ENCODE measurements around the gene TOP1. TPM values are rescaled to one million over a fixed set of nuclear protein-coding genes. Genes with fewer than 3 reads are reported as not detected.

The TOP1 gene
- polyA plus RNA-seq, 2 of the 4 experiments (the other 2 are of a cell fraction), result 20.8 to 70.6 TPM

DNA sequence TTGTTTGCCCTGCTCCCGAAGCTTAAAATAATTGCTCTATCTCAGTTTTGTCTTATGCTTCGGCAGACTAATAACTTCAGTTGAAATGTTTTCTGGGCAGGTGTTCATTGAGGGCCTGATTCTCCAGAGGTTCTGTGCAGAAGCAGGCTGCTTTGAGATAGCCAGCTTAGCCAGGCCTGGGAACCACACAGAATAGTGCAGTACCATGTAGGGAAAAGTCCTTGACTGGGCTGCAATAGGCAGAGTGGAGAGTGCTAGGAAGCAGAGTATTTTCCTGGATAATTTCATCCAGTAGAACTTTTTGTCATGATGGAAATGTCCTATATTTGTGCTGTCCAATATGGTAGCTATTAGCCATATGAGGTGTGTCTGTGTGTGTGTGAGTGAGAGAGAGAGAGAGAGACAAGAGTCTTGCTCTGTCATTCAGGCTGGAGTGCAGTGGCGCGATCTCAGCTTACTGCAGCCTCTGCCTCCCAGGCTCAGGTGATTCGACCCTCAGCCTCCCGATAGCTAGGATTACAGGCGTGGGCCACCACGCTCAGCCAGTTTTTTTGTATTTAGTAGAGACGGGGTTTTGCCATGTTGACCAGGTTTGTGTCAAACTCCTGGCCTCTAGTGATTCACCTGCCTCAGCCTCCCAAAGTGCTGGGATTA lies 15.9 kb downstream of the TOP1 start:
- FAIRE-seq (no peak), ATAC-seq (no peak), DNase-seq (ENCODE audit: low read depth in 1 of 2, low spot score in 1 of 2) (no peak)
- Histone ChIP-seq H3K27ac (no peak overlapping the region), H3K4me2 (no peak overlapping the region), H3K9me3 (no peaks in the 10 kb centered on the region), H3K4me3 (no peak overlapping the region), H3K4me1 (peaks cover 41% of the 10 kb centered on the region)
- 97% methylated on average over 9 of the region's 9 CpGs for WGBS (ENCODE audit: missing lambda C conversion rate)
- ChIA-PET CTCF (interaction anchor here (0.8 to 3.6 kb wide), 4 partner anchors 54 to 81 kb away, joined by 3 to 20 read pairs (median 5); no protein-coding TSS in a partner anchor), POLR2A (no interaction called here)
- TF ChIP-seq, protein P1, sequence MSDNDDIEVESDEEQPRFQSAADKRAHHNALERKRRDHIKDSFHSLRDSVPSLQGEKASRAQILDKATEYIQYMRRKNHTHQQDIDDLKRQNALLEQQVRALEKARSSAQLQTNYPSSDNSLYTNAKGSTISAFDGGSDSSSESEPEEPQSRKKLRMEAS (IDR thresholded peaks at IDR 0.05), result no peak
- no peak for TF ChIP-seq RAD21 (conservative IDR thresholded peaks at IDR 0.05 in 1 of 2, IDR thresholded peaks at IDR 0.05 in 1 of 2)
- no peak for TF ChIP-seq POLR2A (IDR thresholded peaks at IDR 0.05; ENCODE audit: low read length)
- TF ChIP-seq ZFP36 (IDR thresholded peaks at IDR 0.05; ENCODE audit: borderline replicate concordance, partially characterized antibody), result no peak
- TF ChIP-seq CHD2 (IDR thresholded peaks at IDR 0.05; ENCODE audit: low read length, partially characterized antibody), result no peak
- TF ChIP-seq ZSCAN20 (CRISPR knock-in tag; IDR thresholded peaks at IDR 0.05), result no peak
- no peak for TF ChIP-seq RCOR1 (IDR thresholded peaks at IDR 0.05; ENCODE audit: low read depth, low read length)
- no peak for TF ChIP-seq CBX2 (IDR thresholded peaks at IDR 0.05; ENCODE audit: borderline replicate concordance, low read depth)
- TF ChIP-seq, protein P2, sequence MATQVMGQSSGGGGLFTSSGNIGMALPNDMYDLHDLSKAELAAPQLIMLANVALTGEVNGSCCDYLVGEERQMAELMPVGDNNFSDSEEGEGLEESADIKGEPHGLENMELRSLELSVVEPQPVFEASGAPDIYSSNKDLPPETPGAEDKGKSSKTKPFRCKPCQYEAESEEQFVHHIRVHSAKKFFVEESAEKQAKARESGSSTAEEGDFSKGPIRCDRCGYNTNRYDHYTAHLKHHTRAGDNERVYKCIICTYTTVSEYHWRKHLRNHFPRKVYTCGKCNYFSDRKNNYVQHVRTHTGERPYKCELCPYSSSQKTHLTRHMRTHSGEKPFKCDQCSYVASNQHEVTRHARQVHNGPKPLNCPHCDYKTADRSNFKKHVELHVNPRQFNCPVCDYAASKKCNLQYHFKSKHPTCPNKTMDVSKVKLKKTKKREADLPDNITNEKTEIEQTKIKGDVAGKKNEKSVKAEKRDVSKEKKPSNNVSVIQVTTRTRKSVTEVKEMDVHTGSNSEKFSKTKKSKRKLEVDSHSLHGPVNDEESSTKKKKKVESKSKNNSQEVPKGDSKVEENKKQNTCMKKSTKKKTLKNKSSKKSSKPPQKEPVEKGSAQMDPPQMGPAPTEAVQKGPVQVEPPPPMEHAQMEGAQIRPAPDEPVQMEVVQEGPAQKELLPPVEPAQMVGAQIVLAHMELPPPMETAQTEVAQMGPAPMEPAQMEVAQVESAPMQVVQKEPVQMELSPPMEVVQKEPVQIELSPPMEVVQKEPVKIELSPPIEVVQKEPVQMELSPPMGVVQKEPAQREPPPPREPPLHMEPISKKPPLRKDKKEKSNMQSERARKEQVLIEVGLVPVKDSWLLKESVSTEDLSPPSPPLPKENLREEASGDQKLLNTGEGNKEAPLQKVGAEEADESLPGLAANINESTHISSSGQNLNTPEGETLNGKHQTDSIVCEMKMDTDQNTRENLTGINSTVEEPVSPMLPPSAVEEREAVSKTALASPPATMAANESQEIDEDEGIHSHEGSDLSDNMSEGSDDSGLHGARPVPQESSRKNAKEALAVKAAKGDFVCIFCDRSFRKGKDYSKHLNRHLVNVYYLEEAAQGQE (IDR thresholded peaks at IDR 0.05), result no peak
- TF ChIP-seq POLR2AphosphoS2 (conservative IDR thresholded peaks at IDR 0.05; ENCODE audit: low read length), result no peak
- no peak for TF ChIP-seq CHD4 (IDR thresholded peaks at IDR 0.05; ENCODE audit: borderline replicate concordance)
- no peak for TF ChIP-seq KDM5A (IDR thresholded peaks at IDR 0.05)

DNA sequence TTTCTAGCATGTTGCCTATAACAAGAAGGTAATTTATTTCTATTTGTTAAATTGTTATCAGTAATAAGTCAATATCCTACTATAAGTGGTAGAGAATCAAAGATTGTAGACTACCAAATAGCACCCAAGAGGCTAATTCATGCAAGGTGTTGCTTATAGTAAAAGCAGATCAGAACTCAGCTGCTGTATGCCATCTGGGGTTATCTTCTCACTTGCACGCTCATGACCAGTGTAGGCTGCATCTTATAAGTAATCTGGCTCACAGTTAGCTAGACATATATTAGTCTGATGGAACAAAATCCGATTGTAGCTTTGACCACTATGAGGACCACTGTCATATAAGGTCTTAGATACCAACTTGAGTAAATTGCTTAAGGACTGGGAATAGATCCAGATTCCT lies 17.0 kb downstream of the TOP1 start:
- POLR2A ChIA-PET, result no interaction called here
- FAIRE-seq (no peak), ATAC-seq (no peak), DNase-seq (ENCODE audit: low read depth in 1 of 2, low spot score in 1 of 2) (no peak)
- Histone ChIP-seq H3K4me3 (no peak overlapping the region), H3K27ac (no peak overlapping the region), H3K4me2 (no peak overlapping the region), H3K4me1 (peaks cover 50% of the 10 kb centered on the region), H3K9me3 (no peaks in the 10 kb centered on the region)
- CTCF ChIA-PET, result interaction anchor here (0.6 to 3.6 kb wide), 5 partner anchors 12 to 295 kb away, joined by 4 to 20 read pairs (median 6); partner anchors contain the start of gene LPIN3
- TF ChIP-seq RCOR1 (IDR thresholded peaks at IDR 0.05; ENCODE audit: low read depth, low read length), result no peak
- no peak for TF ChIP-seq NPAS2 (CRISPR knock-in tag; IDR thresholded peaks at IDR 0.05; ENCODE audit: borderline replicate concordance)
- no peak for TF ChIP-seq KDM1A (IDR thresholded peaks at IDR 0.05; ENCODE audit: low read depth)
- no peak for TF ChIP-seq TFCP2L1 (CRISPR knock-in tag; IDR thresholded peaks at IDR 0.05)
- TF ChIP-seq FOSL2 (IDR thresholded peaks at IDR 0.05), result no peak
- TF ChIP-seq FOSL2 (CRISPR knock-in tag; IDR thresholded peaks at IDR 0.05), result no peak
- TF ChIP-seq, protein P3, sequence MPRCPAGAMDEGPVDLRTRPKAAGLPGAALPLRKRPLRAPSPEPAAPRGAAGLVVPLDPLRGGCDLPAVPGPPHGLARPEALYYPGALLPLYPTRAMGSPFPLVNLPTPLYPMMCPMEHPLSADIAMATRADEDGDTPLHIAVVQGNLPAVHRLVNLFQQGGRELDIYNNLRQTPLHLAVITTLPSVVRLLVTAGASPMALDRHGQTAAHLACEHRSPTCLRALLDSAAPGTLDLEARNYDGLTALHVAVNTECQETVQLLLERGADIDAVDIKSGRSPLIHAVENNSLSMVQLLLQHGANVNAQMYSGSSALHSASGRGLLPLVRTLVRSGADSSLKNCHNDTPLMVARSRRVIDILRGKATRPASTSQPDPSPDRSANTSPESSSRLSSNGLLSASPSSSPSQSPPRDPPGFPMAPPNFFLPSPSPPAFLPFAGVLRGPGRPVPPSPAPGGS (IDR thresholded peaks at IDR 0.05), result no peak
- no peak for TF ChIP-seq EHF (CRISPR knock-in tag; IDR thresholded peaks at IDR 0.05)
- TF ChIP-seq JUN (IDR thresholded peaks at IDR 0.05), result no peak
- no peak for TF ChIP-seq CHD2 (IDR thresholded peaks at IDR 0.05; ENCODE audit: low read length, partially characterized antibody)
- no peak for TF ChIP-seq CBX2 (IDR thresholded peaks at IDR 0.05; ENCODE audit: borderline replicate concordance, low read depth)
- no peak for TF ChIP-seq JUNB (IDR thresholded peaks at IDR 0.05)
- no peak for TF ChIP-seq SMC3 (IDR thresholded peaks at IDR 0.05)
- TF ChIP-seq, protein P4, sequence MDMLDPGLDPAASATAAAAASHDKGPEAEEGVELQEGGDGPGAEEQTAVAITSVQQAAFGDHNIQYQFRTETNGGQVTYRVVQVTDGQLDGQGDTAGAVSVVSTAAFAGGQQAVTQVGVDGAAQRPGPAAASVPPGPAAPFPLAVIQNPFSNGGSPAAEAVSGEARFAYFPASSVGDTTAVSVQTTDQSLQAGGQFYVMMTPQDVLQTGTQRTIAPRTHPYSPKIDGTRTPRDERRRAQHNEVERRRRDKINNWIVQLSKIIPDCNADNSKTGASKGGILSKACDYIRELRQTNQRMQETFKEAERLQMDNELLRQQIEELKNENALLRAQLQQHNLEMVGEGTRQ (IDR thresholded peaks at IDR 0.05), result no peak
- TF ChIP-seq EHMT2 (IDR thresholded peaks at IDR 0.05; ENCODE audit: low read depth), result no peak
- 89% methylated on average over 2 of the region's 2 CpGs for WGBS (ENCODE audit: missing lambda C conversion rate)

All from A549 (cell line).